Body of pancreas (tissue), 4 donors: ENCODE measurements around the gene SDCBP2.

Source experiments
- CTCF ChIP-seq, 7 experiments: fragments of 450-650 bp in 4 of 7; fragments of 200-600 bp in 3 of 7; sonication (generic) in 3 of 7; IDR thresholded peaks; one replicate each; pipeline ENCODE4 v1.5.1; 2016 to 2019; ENCODE audit warnings: antibody characterized with exemption in 7 of 7
- POLR2A ChIP-seq, 3 donors: fragments of 450-650 bp; IDR thresholded peaks; one replicate each; pipeline ENCODE4 v1.6.1; 2016; ENCODE audit warnings: antibody characterized with exemption in 3 of 3, mild to moderate bottlenecking in 2 of 3

- peak in 2 of 7 experiments; percentile 8 to 16 for TF ChIP-seq CTCF (IDR thresholded peaks at IDR 0.05)
- no peak for TF ChIP-seq POLR2A (IDR thresholded peaks at IDR 0.05)
Observed at GRCh38 chr20:1299522-1299921, 29.4 kb downstream of the SDCBP2 start.
